GM21381 (cell line): ENCODE measurements around the gene TEC.

Source experiments
- ATAC-seq: cut with Tn5 transposase; IDR thresholded peaks from one replicate; pipeline ENCODE4 v1.9.1; 2021; ENCODE audit warnings: mild to moderate bottlenecking, moderate library complexity; ENCODE audit not compliant: unreplicated experiment

TEC gene

GRCh38 chr4:48127682-48128404 lies 141.8 kb downstream of the TEC start:
- peak; percentile 85 for ATAC-seq

GRCh38 chr4:48127231-48127630 lies 142.4 kb downstream of the TEC start:
- ATAC-seq = no peak

DNA sequence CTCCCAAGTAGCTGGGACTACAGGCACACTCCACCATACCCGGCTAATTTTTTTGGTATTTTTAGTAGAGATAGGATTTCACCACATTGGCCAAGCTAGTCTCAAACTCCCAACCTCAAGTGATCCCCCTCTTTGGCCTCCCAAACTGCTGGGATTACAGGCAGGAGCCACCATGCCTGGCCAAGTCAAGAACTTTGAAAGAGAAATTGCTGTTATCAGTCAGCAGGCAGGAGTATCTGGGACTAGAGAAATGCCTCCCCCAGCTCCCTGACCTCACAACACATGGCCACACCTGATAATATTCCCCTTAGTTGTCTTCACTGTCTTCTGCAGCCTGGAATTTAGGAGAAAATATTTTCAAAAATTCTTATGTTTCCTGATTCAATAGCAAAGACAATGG lies 143.0 kb downstream of the TEC start:
- ATAC-seq = no peak

- ATAC-seq = no peak
Measured at GRCh38 chr4:48124870-48125269, 144.8 kb downstream of the TEC start.

DNA sequence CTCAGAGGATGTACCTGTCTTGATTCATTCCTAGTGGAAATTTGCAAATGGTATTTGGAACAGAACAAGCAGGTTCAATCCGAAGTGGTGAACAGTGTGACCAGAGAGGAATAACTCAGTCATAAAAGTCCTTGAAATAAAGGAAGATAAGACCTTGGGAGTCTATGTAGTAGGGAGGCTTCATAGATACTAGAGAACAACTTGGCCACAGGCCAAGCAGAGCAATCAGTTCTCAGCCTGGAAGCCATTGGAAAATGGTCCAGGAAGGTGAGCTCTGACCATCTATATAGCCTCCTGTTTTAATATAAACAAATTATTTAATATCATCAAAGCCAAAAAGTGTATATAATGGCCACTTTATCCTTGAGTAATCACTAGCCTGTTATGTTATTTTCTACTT lies 146.9 kb downstream of the TEC start:
- no peak for ATAC-seq

GRCh38 chr4:48121180-48121579 lies 148.5 kb downstream of the TEC start:
- ATAC-seq = no peak

GRCh38 chr4:48120132-48120531 lies 149.5 kb downstream of the TEC start:
- no peak for ATAC-seq

GRCh38 chr4:48119646-48120045 lies 150.0 kb downstream of the TEC start:
- ATAC-seq = no peak

GRCh38 chr4:48118081-48118480 lies 151.6 kb downstream of the TEC start:
- ATAC-seq = no peak

DNA sequence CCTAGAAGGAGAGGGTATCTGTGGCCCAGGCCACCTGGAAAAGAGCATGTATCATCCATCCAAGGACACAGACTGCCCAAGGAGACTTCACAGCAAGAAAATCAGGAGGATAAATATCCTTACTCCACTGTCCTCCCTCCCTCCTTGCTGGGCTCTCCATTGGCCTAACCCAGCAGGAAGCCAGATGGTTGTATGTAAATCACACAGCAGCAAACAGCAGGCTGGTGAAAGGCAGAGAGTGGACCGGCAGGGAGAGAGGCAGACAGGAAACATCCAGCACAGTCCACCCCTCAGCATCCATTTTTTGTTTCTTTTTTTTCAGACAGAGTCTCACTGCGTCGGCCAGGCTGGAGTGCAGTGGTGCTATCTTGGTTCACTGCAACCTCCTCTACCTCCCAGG lies 153.1 kb downstream of the TEC start:
- ATAC-seq = no peak

DNA sequence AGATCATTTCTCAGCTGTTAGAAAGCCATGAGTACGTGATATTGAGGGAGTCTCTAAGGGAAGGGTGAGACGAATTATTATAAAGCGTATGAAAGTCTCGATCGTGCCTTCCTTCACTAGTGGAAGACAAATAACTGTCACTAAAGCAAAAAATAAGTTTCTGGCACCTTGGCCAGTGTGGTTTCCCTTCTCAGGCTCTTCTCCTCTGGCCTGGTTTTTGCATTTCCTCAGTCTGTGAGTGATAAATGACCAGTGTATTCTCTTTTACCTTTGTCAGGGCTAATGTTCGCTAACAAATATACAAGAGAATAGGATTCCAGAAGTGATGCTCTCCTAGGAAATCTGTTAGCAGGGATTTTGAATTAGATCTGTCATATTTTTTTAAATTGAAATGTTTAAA lies 155.2 kb downstream of the TEC start:
- no peak for ATAC-seq

DNA sequence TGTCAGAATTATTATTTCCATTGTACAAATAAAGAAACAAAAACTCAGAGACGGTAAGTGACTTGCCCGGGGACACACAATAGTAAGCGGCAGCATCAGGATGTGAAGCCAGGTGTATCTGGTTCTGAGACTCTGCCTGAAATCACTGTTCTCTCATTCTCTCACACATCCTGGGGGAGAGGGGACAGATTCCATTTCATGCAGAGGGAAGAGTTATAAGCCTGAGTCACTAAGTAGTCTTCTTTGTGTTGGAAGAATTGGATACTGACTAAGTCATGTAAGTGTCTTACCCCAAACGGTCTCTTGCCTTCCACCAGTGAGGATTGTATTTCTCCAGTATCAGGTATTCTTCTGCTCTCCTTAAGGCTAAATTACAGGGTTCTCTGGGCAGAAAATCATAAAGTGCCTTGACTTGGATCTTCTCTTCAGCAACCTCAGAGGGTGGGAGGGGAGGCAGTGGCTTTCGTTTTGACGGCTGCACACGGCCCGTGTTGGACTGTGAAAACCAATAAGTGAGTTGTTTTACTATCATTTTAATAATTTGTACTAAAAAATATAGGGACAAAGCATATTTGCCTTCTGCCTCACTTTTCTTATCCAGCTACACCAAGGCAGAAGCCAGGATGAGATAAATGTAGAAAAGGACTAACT lies 157.5 kb downstream of the TEC start:
- ATAC-seq = no peak

DNA sequence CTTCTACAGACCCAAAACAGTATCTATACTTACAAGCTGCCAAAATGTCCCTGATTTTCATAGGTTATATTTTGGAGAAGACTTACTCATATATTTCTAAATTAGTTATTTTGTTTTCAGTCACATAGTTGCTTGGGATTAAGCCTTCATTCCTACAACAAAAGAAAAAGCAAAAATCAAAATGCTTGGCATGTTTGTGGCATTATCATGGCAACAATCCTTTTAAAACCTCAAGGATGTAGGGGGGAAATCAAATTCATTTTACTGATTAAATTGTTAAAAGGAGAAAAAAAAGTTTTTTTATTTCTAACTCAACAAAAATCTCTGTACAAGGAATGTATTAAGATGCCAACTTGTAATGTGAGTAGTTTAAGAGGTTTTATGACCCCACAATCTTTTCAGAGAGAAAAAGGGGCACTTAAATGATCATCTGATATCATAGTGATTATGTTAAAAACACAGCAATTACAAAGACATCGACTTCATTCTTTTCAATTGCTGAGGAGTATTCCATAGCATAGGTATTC lies 159.1 kb downstream of the TEC start:
- no peak for ATAC-seq

DNA sequence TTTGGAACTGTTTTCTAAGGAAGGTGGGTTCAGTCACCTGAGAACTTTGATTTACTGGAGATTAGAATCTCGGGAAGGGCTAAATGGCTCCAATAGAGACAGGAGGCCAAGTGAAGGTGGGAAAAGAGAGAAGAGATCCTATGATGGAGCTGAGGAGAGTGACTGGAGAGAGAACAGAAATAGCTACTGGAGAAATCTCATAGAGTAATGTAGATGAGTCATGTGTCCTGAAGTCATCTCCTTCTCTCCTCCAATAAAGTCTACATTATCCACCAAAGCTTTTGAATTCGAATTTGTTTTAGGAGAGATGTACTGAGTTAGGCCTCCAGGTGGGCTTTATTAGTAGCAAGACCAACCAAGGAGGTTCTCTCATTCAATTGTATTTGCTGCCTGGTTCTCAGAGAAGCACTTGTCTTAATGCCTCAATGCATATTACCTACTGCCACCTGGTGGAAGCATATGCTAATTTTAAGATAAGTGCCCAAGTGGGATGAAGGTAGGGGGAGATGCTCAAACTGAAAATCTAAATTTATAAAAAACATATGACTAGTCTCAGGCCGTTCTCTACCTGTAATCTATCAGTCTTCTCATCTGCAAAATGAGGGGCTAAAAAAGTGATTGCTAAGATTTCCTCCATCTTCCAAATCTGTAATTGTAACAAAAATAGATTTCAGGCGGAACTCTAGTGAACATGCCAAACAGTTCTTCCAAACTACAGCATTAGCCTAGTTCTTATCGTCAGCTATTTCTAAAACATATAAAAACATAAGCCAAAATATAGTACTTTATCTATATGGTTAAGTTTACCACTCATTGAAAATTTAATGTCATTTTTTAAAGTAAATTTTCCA lies 160.0 kb downstream of the TEC start:
- peak; percentile 73 for ATAC-seq

DNA sequence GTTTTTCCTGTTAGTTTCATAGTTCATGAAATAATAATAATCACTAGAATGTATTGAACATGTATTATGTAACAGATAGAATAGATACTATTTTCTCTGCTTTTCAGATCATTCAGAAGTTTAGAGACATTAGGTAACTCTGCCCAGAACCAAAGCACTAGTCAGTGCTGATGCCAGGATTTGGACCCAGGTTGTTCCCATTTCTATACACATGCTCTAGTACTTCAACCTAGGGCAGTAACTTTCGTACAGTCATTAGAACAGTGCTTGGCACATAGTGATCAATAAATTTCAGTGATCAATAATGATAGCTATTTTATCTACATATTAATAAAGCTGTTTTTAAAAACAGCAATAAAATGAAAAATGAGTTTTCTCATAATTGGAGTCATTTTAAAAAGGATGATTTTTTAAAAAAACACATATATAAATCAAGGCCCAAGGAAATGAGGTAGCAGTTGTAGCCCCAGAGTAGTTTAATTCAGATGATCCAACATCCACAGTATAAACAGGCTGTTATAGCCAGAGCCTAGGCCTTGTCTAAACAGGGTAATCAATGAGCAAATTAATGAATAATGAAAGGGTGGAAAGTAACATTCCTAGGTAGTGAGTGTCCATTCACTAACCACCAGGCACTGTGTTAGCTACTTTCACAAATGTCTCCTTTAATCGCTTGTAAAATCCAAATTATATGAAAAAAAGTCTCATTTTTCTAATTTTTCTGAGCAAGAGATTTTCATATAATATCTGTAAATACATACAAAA lies 161.1 kb downstream of the TEC start:
- ATAC-seq = no peak

GRCh38 chr4:48105230-48105629 lies 164.4 kb downstream of the TEC start:
- no peak for ATAC-seq

DNA sequence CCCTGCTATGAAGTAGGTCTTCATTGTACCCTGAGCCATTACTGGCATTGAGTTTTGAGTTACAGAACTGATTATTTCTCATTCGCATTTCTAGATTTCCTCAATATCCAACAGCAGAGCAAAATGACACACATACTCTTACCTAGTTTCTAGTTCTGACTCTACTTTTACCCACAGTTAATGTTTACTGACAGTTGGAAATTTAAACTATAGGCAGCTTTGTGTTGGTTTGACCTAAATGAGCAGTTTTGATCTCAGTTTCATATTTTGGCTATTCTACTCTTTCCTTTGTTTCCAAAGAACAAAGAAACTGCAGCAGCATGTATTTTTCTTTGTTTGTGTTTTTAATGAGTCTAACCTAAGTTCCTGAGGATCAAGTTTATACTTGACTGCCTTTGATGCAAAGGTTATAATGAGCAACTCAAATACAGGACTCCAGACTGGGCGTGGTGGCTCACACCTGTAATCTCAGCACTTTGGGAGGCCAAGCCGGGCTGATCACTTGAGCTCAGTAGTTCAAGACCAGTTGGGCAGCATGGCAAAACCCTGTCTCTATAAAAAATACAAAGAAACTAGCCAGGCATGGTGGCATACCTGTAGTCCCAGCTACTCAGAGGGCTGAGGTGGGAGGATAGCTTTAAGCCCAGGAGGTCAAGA lies 166.0 kb downstream of the TEC start:
- peak; percentile 60 for ATAC-seq

- ATAC-seq = no peak
Measured at GRCh38 chr4:48102303-48102702, 167.3 kb downstream of the TEC start.

GRCh38 chr4:48100256-48100655 lies 169.4 kb downstream of the TEC start:
- ATAC-seq = no peak

DNA sequence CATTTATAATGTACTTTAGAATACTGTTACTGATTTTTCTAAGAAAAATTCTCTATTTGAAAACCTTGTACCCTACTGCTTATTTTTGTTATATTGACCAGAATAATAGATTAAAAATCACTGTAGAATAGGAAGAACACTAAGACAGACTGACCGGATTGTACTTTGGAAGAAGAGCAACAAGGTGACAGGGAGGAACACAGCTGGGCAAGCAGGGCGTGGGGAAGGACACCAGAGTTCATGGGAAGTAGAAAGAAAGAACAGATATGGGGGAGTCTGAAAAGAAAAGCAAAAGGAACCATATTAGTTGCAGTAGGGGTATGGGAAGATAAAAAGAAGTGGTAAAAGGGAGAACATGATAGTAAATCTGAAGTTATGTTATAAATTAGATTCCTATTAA lies 174.2 kb downstream of the TEC start:
- no peak for ATAC-seq
